C4-2B (cell line): ENCODE results near the gene LSAMP.

ENCODE experiments used
- CTCF ChIP-seq: fragments of 450-650 bp; conservative IDR thresholded peaks from 2 replicates; pipeline ENCODE4 v1.5.1; 2017; ENCODE audit warnings: mild to moderate bottlenecking
- ZFX ChIP-seq: fragments of 450-650 bp; IDR thresholded peaks from 2 replicates; pipeline ENCODE4 v1.6.1; 2017

- TF ChIP-seq CTCF, result no peak
- no peak for TF ChIP-seq ZFX
Measured at GRCh38 chr3:116374901-116375300, 70.4 kb downstream of the LSAMP start.
